ENCODE data around the gene TREH. TPM values are rescaled to one million over a fixed set of nuclear protein-coding genes. Genes with fewer than 3 reads are reported as not detected.

TREH gene
- total and polyA plus RNA-seq, 2 experiments from 2014 or later: 0.36 TPM; not detected in 1

DNA sequence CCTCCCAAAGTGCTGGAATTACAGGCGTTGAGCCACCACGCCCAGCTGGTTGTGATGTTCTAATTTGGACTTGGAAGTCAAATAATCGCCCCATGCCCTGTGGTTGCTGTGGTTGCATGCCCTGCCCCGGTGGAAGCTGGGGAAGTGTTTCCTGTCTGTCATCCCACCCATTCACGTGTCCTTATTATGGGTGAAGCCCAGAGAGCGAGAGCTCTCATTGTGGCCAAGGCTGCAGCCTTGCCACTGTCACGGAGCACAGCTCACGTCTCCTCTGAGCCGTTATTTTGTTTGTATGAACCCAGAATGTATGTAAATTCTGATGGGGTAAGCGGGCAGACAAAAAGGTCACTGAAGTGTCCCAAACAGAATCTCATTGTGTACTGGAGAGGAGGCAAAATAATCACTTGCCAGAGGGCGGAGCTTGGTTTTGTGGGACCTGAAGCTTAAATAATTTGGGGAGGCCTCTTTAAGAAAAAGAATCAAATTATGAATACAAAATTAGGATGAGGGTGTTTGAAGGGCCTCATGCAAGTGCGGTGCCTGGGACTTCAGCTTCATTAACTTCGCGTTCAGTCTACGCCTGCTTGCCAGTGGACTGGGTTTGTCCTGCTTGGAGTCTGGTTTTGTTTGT, 25.8 kb upstream of the TREH start:
- Histone ChIP-seq H3K79me2 (replicated peaks; ENCODE audit: insufficient read depth) (no peaks in the 10 kb centered on the region), H3K4me2 (peak overlapping the region; percentile 36; the same call in 1 of the 2 replicates), H3K9me2 (ENCODE audit: insufficient read depth) (no peaks in the 10 kb centered on the region), H2AFZ (peak overlapping the region; percentile 11; the same call in 1 of the 2 replicates), H3F3A (replicated peaks; ENCODE audit: low read depth) (no peaks in the 10 kb centered on the region), H3K27me3 (ENCODE audit: insufficient read depth) (no peaks in the 10 kb centered on the region), H3K4me3 (no peak overlapping the region), H3K36me3 (ENCODE audit: insufficient read depth) (0 out of 2 replicates have a peak, but pooled peaks cover 5% of the 10 kb centered on the region), H4K20me1 (replicated peaks; ENCODE audit: insufficient read depth) (no peaks in the 10 kb centered on the region), H3K4me1 (ENCODE audit: insufficient read depth) (peaks cover 18% of the 10 kb centered on the region), H3K27ac (ENCODE audit: low read depth) (no peak overlapping the region)
- ATAC-seq: no peak; the same call in 2 of the 3 replicates
- no peak overlapping the region for H3K27ac Mint-ChIP-seq
- DNase-seq (ENCODE audit: low spot score): no peak
- peaks cover 36% of the 10 kb centered on the region for H3K36me3 Mint-ChIP-seq (ENCODE audit: low read depth)
- no peak for TF ChIP-seq ZNF331 (CRISPR knock-in tag; IDR thresholded peaks at IDR 0.05; ENCODE audit: low read depth)
- TF ChIP-seq, protein P1, sequence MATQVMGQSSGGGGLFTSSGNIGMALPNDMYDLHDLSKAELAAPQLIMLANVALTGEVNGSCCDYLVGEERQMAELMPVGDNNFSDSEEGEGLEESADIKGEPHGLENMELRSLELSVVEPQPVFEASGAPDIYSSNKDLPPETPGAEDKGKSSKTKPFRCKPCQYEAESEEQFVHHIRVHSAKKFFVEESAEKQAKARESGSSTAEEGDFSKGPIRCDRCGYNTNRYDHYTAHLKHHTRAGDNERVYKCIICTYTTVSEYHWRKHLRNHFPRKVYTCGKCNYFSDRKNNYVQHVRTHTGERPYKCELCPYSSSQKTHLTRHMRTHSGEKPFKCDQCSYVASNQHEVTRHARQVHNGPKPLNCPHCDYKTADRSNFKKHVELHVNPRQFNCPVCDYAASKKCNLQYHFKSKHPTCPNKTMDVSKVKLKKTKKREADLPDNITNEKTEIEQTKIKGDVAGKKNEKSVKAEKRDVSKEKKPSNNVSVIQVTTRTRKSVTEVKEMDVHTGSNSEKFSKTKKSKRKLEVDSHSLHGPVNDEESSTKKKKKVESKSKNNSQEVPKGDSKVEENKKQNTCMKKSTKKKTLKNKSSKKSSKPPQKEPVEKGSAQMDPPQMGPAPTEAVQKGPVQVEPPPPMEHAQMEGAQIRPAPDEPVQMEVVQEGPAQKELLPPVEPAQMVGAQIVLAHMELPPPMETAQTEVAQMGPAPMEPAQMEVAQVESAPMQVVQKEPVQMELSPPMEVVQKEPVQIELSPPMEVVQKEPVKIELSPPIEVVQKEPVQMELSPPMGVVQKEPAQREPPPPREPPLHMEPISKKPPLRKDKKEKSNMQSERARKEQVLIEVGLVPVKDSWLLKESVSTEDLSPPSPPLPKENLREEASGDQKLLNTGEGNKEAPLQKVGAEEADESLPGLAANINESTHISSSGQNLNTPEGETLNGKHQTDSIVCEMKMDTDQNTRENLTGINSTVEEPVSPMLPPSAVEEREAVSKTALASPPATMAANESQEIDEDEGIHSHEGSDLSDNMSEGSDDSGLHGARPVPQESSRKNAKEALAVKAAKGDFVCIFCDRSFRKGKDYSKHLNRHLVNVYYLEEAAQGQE (IDR thresholded peaks at IDR 0.05; ENCODE audit: unreplicated experiment): no peak
- no peak for TF ChIP-seq EZH2 (IDR thresholded peaks at IDR 0.05; ENCODE audit: low read depth, unreplicated experiment)
- TF ChIP-seq, protein P2, sequence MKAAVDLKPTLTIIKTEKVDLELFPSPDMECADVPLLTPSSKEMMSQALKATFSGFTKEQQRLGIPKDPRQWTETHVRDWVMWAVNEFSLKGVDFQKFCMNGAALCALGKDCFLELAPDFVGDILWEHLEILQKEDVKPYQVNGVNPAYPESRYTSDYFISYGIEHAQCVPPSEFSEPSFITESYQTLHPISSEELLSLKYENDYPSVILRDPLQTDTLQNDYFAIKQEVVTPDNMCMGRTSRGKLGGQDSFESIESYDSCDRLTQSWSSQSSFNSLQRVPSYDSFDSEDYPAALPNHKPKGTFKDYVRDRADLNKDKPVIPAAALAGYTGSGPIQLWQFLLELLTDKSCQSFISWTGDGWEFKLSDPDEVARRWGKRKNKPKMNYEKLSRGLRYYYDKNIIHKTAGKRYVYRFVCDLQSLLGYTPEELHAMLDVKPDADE (IDR thresholded peaks at IDR 0.05): no peak
- TF ChIP-seq STAT1 (IDR thresholded peaks at IDR 0.05; ENCODE audit: unreplicated experiment): no peak
- TF ChIP-seq, protein P3, sequence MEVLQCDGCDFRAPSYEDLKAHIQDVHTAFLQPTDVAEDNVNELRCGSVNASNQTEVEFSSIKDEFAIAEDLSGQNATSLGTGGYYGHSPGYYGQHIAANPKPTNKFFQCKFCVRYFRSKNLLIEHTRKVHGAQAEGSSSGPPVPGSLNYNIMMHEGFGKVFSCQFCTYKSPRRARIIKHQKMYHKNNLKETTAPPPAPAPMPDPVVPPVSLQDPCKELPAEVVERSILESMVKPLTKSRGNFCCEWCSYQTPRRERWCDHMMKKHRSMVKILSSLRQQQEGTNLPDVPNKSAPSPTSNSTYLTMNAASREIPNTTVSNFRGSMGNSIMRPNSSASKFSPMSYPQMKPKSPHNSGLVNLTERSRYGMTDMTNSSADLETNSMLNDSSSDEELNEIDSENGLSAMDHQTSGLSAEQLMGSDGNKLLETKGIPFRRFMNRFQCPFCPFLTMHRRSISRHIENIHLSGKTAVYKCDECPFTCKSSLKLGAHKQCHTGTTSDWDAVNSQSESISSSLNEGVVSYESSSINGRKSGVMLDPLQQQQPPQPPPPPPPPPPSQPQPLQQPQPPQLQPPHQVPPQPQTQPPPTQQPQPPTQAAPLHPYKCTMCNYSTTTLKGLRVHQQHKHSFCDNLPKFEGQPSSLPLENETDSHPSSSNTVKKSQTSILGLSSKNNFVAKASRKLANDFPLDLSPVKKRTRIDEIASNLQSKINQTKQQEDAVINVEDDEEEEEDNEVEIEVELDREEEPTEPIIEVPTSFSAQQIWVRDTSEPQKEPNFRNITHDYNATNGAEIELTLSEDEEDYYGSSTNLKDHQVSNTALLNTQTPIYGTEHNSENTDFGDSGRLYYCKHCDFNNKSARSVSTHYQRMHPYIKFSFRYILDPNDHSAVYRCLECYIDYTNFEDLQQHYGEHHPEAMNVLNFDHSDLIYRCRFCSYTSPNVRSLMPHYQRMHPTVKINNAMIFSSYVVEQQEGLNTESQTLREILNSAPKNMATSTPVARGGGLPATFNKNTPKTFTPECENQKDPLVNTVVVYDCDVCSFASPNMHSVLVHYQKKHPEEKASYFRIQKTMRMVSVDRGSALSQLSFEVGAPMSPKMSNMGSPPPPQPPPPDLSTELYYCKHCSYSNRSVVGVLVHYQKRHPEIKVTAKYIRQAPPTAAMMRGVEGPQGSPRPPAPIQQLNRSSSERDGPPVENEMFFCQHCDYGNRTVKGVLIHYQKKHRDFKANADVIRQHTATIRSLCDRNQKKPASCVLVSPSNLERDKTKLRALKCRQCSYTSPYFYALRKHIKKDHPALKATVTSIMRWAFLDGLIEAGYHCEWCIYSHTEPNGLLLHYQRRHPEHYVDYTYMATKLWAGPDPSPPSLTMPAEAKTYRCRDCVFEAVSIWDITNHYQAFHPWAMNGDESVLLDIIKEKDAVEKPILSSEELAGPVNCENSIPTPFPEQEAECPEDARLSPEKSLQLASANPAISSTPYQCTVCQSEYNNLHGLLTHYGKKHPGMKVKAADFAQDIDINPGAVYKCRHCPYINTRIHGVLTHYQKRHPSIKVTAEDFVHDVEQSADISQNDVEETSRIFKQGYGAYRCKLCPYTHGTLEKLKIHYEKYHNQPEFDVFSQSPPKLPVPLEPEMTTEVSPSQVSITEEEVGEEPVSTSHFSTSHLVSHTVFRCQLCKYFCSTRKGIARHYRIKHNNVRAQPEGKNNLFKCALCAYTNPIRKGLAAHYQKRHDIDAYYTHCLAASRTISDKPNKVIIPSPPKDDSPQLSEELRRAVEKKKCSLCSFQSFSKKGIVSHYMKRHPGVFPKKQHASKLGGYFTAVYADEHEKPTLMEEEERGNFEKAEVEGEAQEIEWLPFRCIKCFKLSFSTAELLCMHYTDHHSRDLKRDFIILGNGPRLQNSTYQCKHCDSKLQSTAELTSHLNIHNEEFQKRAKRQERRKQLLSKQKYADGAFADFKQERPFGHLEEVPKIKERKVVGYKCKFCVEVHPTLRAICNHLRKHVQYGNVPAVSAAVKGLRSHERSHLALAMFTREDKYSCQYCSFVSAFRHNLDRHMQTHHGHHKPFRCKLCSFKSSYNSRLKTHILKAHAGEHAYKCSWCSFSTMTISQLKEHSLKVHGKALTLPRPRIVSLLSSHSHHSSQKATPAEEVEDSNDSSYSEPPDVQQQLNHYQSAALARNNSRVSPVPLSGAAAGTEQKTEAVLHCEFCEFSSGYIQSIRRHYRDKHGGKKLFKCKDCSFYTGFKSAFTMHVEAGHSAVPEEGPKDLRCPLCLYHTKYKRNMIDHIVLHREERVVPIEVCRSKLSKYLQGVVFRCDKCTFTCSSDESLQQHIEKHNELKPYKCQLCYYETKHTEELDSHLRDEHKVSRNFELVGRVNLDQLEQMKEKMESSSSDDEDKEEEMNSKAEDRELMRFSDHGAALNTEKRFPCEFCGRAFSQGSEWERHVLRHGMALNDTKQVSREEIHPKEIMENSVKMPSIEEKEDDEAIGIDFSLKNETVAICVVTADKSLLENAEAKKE (CRISPR knock-in tag; IDR thresholded peaks at IDR 0.05): no peak
- no peak for TF ChIP-seq NANOG (IDR thresholded peaks at IDR 0.05; ENCODE audit: borderline replicate concordance)
- TF ChIP-seq, protein P4, sequence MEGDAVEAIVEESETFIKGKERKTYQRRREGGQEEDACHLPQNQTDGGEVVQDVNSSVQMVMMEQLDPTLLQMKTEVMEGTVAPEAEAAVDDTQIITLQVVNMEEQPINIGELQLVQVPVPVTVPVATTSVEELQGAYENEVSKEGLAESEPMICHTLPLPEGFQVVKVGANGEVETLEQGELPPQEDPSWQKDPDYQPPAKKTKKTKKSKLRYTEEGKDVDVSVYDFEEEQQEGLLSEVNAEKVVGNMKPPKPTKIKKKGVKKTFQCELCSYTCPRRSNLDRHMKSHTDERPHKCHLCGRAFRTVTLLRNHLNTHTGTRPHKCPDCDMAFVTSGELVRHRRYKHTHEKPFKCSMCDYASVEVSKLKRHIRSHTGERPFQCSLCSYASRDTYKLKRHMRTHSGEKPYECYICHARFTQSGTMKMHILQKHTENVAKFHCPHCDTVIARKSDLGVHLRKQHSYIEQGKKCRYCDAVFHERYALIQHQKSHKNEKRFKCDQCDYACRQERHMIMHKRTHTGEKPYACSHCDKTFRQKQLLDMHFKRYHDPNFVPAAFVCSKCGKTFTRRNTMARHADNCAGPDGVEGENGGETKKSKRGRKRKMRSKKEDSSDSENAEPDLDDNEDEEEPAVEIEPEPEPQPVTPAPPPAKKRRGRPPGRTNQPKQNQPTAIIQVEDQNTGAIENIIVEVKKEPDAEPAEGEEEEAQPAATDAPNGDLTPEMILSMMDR (conservative IDR thresholded peaks at IDR 0.05; ENCODE audit: low read depth in 2 of 2): no peak
- no peak for TF ChIP-seq JUNB (IDR thresholded peaks at IDR 0.05; ENCODE audit: unreplicated experiment)
- TF ChIP-seq POLR2AphosphoS5 (IDR thresholded peaks at IDR 0.05; ENCODE audit: low read depth): no peak
- no peak for TF ChIP-seq EZH2phosphoT487 (IDR thresholded peaks at IDR 0.05; ENCODE audit: unreplicated experiment)
- TF ChIP-seq CREB1 (CRISPR knock-in tag; IDR thresholded peaks at IDR 0.05; ENCODE audit: low read depth): no peak
- TF ChIP-seq ZNF114 (CRISPR knock-in tag; IDR thresholded peaks at IDR 0.05): no peak
- peaks cover 23% of the 10 kb centered on the region for H3K9me3 Mint-ChIP-seq
- peaks cover 13% of the 10 kb centered on the region for H3K27me3 Mint-ChIP-seq (ENCODE audit: insufficient read depth, low read depth, poor library complexity)
- no peak overlapping the region for H3K4me3 Mint-ChIP-seq
- H3K4me1 Mint-ChIP-seq: peaks cover 16% of the 10 kb centered on the region
